Measurements from ENCODE around the gene S100A16.
"Not testable (repeated sequence)": the region's sequence is repeated elsewhere in the genome, so short reads cannot be mapped to it uniquely, and the experiment has no call there.

The S100A16 gene

DNA sequence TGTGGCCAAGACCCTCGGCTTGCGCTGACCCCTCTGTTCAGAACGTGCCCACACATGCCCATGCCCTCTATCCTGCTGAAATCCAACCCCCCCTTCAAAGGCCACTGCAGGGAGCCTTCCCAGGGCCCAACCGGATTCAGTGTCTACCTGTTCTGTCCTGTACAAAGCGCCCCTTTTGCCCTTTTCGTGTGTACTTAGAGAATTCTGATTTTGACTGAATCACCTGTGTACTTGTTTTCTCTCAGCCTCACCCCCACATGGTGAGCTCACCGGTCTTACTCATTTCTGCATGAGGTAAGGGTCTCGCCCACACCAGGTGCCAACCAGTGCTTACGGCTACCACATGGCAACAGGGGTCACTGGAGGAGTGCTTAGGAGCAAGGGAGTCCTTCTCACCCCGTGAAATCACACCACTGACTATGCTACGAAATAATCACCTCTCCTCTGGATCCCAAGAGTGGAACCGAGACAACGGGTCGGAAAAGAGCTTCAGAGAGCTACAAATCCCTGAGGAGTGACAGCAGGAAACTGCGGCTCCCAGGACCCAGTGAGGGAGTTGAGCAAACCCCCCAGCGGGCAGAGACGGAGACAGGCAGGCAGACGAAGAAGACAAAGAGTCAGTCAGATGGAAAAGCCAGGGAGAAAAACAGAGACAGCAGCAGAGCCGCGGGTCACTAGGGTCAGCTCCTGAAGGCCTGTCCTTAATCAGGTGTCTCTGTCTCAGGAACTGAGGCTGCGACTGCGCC lies 45.1 kb downstream of the S100A16 start:
- TF ChIP-seq, protein P1, sequence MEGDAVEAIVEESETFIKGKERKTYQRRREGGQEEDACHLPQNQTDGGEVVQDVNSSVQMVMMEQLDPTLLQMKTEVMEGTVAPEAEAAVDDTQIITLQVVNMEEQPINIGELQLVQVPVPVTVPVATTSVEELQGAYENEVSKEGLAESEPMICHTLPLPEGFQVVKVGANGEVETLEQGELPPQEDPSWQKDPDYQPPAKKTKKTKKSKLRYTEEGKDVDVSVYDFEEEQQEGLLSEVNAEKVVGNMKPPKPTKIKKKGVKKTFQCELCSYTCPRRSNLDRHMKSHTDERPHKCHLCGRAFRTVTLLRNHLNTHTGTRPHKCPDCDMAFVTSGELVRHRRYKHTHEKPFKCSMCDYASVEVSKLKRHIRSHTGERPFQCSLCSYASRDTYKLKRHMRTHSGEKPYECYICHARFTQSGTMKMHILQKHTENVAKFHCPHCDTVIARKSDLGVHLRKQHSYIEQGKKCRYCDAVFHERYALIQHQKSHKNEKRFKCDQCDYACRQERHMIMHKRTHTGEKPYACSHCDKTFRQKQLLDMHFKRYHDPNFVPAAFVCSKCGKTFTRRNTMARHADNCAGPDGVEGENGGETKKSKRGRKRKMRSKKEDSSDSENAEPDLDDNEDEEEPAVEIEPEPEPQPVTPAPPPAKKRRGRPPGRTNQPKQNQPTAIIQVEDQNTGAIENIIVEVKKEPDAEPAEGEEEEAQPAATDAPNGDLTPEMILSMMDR (IDR thresholded peaks at IDR 0.05; ENCODE audit: control insufficient read depth, extremely low read depth, insufficient read depth): no peak
- no peak for DNase-seq (ENCODE audit: low read depth)
- no peak overlapping the region for H3K4me3 ChIP-seq (ENCODE audit: low read depth, low read length)

DNA sequence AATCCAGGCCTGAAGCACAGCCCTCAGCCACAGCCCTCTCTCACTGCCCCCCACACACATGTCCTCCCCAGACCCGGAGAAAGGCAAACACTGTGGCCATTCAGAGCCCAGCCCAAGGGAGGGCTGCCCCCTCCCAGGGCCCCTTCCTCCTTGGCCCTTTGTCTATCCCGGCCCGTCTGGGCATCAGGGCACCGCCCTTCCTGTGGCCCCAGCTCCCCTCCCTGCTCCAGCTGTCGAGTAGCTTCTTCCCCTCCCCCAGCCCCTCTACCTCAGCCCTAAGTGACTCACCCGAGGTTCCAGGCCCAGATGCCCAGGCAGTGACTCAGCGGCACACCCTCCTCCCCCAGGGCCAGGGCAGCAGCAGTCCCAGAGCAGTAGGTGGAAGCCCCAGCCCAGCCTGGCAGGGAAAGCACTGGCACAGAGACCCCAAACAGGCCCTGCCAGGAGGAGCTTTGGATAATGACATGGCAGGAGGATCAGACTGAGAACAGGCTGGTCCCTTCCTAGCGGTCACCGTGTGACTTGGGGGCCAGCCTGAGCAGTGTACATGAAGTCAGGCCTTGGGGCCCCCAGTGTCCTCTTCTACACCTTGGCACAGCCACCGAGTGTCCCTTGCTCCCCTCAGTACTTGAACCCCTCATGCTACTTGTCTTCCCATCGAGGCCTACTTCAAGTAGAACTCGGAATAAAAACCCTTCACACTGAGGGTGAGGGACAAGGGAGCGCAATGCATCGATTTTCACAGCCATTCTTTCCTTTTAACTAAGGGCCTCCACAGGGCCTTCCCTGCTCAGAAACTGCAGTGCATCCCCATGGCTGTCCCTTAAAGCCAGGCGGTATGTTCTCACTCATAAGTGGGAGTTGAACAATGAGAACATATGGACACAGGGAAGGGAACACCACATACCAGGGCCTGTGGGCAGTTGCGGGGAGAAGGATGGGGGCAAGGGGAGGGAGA lies 46.2 kb downstream of the S100A16 start:
- TF ChIP-seq, protein P1 (IDR thresholded peaks at IDR 0.05; ENCODE audit: control insufficient read depth, extremely low read depth, insufficient read depth): no peak
- H3K4me3 ChIP-seq (ENCODE audit: low read depth, low read length): no peak overlapping the region
- DNase-seq (ENCODE audit: low read depth): peak; percentile 19

DNA sequence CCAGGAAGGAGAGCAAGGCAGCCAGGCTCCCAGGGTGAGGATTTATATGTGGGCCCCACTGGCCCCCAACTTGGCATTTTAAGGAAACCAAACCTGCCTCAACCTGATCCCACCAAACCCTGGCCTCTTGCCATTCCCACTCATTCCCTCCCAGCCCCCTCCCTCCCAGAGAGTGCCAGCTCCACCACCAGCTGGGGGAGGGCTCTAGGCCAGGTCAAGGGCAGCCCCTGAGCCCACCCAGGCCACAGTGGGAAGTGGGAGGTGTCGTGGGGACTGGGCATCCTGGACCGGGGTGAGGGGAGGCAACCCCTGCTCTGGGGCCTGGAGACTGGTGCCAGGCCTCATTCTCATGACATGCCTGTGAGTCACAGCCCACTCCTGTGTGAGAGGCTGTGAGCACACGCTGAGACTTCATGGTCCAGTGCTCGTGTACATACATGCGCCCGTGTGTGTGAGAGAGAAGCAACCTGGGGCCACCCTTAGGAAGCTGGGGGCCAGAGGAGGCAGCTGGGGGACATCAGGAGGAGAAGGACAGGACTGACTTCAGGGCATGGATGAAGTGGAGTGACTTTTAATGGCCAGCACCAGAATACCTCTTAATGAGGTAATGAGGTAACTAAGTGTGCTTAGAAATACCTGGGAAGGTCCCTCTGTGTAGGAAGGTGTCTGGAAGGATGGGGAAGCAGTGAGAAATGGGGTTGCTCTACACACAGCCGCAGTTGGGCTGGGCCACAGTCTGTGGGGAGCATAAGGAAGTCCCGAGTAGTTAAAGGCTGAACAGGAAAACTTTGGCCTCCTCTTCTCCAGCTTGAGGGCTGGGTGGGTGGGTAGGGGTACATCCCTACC lies 47.2 kb downstream of the S100A16 start, which contains the start of gene S100A2:
S100A2 (minus strand) TSS at position 316 of the 846 bp plus-strand sequence. CDS start 1,967 bp downstream, outside the sequence.
- DNase-seq (ENCODE audit: low read depth): no peak
- TF ChIP-seq, protein P1 (IDR thresholded peaks at IDR 0.05; ENCODE audit: control insufficient read depth, extremely low read depth, insufficient read depth): no peak
- H3K4me3 ChIP-seq (ENCODE audit: low read depth, low read length): no peak within 1 kb of the TSS

DNA sequence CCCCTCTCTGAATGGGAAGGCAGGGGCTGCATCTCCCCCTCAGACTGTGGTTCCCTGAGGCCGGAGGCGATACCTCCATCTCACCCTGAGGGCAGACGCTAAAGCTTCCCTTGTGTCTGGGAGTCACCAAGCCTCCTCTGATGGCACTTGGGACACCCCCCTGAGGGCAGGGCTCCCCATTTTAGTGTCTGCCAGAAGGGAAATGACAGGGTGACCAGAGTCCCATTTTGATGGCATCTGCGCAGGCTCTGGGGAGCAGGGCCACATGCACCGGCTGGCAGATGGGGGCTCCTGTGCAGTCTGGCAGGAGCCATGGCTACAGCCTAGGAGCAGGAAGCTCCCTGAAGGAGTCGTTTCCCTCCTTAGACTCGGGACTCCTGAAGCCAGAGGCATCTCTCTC lies 48.9 kb downstream of the S100A16 start:
- TF ChIP-seq, protein P1 (IDR thresholded peaks at IDR 0.05; ENCODE audit: control insufficient read depth, extremely low read depth, insufficient read depth): no peak
- no peak overlapping the region for H3K4me3 ChIP-seq (ENCODE audit: low read depth, low read length)
- no peak for DNase-seq (ENCODE audit: low read depth)

DNA sequence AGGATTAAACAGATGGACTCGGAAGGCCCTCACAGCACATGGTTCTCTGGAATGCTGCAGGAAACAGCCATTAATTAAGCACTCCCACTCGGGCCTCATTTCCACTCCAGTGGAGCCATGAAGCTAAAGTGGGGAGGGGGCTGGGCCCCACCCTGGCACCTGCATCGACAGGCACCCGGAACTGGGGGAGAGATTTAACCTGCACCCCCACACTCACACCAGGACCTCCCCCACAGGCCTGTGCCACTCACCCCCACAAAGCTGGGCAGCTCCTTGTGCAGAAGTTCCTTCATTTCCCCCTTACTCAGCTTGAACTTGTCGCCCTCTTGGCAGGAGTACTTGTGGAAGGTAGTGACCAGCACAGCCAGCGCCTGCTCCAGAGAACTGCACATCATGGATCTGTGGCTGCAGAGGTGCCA lies 49.4 kb downstream of the S100A16 start:
- TF ChIP-seq, protein P1 (IDR thresholded peaks at IDR 0.05; ENCODE audit: control insufficient read depth, extremely low read depth, insufficient read depth): no peak
- DNase-seq (ENCODE audit: low read depth): no peak
- no peak overlapping the region for H3K4me3 ChIP-seq (ENCODE audit: low read depth, low read length)

DNA sequence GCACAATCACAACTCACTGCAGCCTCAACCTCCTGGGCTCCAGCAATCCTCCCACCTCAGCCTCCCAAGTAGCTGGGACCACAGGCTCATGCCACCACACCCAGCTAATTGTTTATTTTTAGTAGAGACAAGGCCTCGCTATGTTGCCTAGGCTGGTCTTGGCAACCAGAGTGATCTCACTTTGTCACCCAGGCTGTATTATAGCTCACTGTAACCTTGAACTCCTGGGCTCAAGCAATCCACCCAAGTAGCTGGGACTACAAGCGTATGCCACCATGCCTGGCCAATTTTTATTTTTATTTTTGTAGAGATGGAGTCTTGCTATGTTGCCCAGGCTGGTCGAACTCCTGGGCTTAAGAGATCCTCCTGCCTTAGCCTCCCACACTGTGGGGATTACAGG lies 50.9 kb downstream of the S100A16 start:
- H3K4me3 ChIP-seq (ENCODE audit: low read depth, low read length); DNase-seq (ENCODE audit: low read depth): not testable (repeated sequence)

Data from LNCaP clone FGC (cell line).